ENCODE measurements around the gene EVI5L. TPM values are rescaled to one million over a fixed set of nuclear protein-coding genes. Genes with fewer than 3 reads are reported as not detected.

The EVI5L gene
- polyA plus RNA-seq, 1 donor from 2014 or later, result 50.6 TPM

GRCh38 chr19:7899751-7900378 is 69.8 kb downstream of the EVI5L start:
- H3K36me3 ChIP-seq (ENCODE audit: insufficient read depth, low read length), result no peaks in the 10 kb centered on the region
- no peaks in the 10 kb centered on the region for H3K9me2 ChIP-seq (ENCODE audit: insufficient read depth, low read length)

GRCh38 chr19:7900401-7900870 is 70.4 kb downstream of the EVI5L start:
- no peaks in the 10 kb centered on the region for H3K9me3 ChIP-seq (ENCODE audit: low read length)
- H3K9me2 ChIP-seq (ENCODE audit: insufficient read depth, low read length), result no peaks in the 10 kb centered on the region
- TF ChIP-seq TAF1 (IDR thresholded peaks at IDR 0.05; ENCODE audit: low read depth) (no peak), EP300 (conservative IDR thresholded peaks at IDR 0.05; ENCODE audit: poor library complexity, severe bottlenecking) (no peak), MXI1 (conservative IDR thresholded peaks at IDR 0.05; ENCODE audit: poor library complexity, severe bottlenecking) (no peak), SMC3 (conservative IDR thresholded peaks at IDR 0.05; ENCODE audit: poor library complexity) (no peak), CTCF (IDR thresholded peaks at IDR 0.05; ENCODE audit: poor library complexity, severe bottlenecking) (no peak), POLR2AphosphoS5 (IDR thresholded peaks at IDR 0.05) (no peak), EZH2 (IDR thresholded peaks at IDR 0.05; ENCODE audit: borderline replicate concordance, insufficient read depth, low read length, poor library complexity, severe bottlenecking) (no peak)
- TF ChIP-seq, protein P1, sequence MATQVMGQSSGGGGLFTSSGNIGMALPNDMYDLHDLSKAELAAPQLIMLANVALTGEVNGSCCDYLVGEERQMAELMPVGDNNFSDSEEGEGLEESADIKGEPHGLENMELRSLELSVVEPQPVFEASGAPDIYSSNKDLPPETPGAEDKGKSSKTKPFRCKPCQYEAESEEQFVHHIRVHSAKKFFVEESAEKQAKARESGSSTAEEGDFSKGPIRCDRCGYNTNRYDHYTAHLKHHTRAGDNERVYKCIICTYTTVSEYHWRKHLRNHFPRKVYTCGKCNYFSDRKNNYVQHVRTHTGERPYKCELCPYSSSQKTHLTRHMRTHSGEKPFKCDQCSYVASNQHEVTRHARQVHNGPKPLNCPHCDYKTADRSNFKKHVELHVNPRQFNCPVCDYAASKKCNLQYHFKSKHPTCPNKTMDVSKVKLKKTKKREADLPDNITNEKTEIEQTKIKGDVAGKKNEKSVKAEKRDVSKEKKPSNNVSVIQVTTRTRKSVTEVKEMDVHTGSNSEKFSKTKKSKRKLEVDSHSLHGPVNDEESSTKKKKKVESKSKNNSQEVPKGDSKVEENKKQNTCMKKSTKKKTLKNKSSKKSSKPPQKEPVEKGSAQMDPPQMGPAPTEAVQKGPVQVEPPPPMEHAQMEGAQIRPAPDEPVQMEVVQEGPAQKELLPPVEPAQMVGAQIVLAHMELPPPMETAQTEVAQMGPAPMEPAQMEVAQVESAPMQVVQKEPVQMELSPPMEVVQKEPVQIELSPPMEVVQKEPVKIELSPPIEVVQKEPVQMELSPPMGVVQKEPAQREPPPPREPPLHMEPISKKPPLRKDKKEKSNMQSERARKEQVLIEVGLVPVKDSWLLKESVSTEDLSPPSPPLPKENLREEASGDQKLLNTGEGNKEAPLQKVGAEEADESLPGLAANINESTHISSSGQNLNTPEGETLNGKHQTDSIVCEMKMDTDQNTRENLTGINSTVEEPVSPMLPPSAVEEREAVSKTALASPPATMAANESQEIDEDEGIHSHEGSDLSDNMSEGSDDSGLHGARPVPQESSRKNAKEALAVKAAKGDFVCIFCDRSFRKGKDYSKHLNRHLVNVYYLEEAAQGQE (IDR thresholded peaks at IDR 0.05; ENCODE audit: borderline replicate concordance), result no peak

More at GRCh38 chr19:7899751-7900378, 69.8 kb downstream of the EVI5L start:
- peaks cover 8% of the 10 kb centered on the region for H3K79me2 ChIP-seq (replicated peaks; ENCODE audit: insufficient read depth, low read length)
- no peak overlapping the region for H3K4me3 ChIP-seq (ENCODE audit: low read length)
- no peak overlapping the region for H3K4me2 ChIP-seq (ENCODE audit: low read length)
- H3K9me3 ChIP-seq (ENCODE audit: low read length), result no peaks in the 10 kb centered on the region
- TF ChIP-seq EZH2 (IDR thresholded peaks at IDR 0.05; ENCODE audit: borderline replicate concordance, insufficient read depth, low read length, poor library complexity, severe bottlenecking), result no peak
- TF ChIP-seq EP300 (conservative IDR thresholded peaks at IDR 0.05; ENCODE audit: poor library complexity, severe bottlenecking), result no peak
- TF ChIP-seq CTCF (IDR thresholded peaks at IDR 0.05; ENCODE audit: poor library complexity, severe bottlenecking), result no peak
- no peak for TF ChIP-seq SMC3 (conservative IDR thresholded peaks at IDR 0.05; ENCODE audit: poor library complexity)
- TF ChIP-seq, protein P1 (IDR thresholded peaks at IDR 0.05; ENCODE audit: borderline replicate concordance), result no peak
- TF ChIP-seq POLR2AphosphoS5 (IDR thresholded peaks at IDR 0.05), result no peak
- TF ChIP-seq MXI1 (conservative IDR thresholded peaks at IDR 0.05; ENCODE audit: poor library complexity, severe bottlenecking), result no peak
- TF ChIP-seq RAD21 (conservative IDR thresholded peaks at IDR 0.05), result no peak
- TF ChIP-seq TAF1 (IDR thresholded peaks at IDR 0.05; ENCODE audit: low read depth), result no peak
- no peaks in the 10 kb centered on the region for H3K27me3 ChIP-seq (ENCODE audit: insufficient read depth, low read depth, low read length)
- no peaks in the 10 kb centered on the region for H4K20me1 ChIP-seq (ENCODE audit: insufficient read depth)
- no peak overlapping the region for H3K27ac ChIP-seq (ENCODE audit: low read length)
- no peak overlapping the region for H3K9ac ChIP-seq (ENCODE audit: low read length)
- H2AFZ ChIP-seq (ENCODE audit: low read depth, low read length), result no peak overlapping the region
- H3F3A ChIP-seq (ENCODE audit: insufficient read depth, low read length, poor library complexity, severe bottlenecking), result no peaks in the 10 kb centered on the region

More at GRCh38 chr19:7900401-7900870, 70.4 kb downstream of the EVI5L start:
- no peaks in the 10 kb centered on the region for H3F3A ChIP-seq (ENCODE audit: insufficient read depth, low read length, poor library complexity, severe bottlenecking)
- no peaks in the 10 kb centered on the region for H4K20me1 ChIP-seq (ENCODE audit: insufficient read depth)
- H3K27ac ChIP-seq (ENCODE audit: low read length), result no peak overlapping the region
- no peak overlapping the region for H3K4me2 ChIP-seq (ENCODE audit: low read length)
- no peak overlapping the region for H3K4me3 ChIP-seq (ENCODE audit: low read length)
- no peak overlapping the region for H2AFZ ChIP-seq (ENCODE audit: low read depth, low read length)
- peaks cover 14% of the 10 kb centered on the region for H3K79me2 ChIP-seq (replicated peaks; ENCODE audit: insufficient read depth, low read length)
- no peaks in the 10 kb centered on the region for H3K27me3 ChIP-seq (ENCODE audit: insufficient read depth, low read depth, low read length)
- no peak overlapping the region for H3K9ac ChIP-seq (ENCODE audit: low read length)
- no peaks in the 10 kb centered on the region for H3K36me3 ChIP-seq (ENCODE audit: insufficient read depth, low read length)
